GM18505 (cell line): ENCODE data around the gene SAP130.

Experiments
- ATAC-seq: cut with Tn5 transposase; IDR thresholded peaks from one replicate; pipeline ENCODE4 v1.9.1; 2021; ENCODE audit not compliant: unreplicated experiment
- POLR2A ChIP-seq: IDR thresholded peaks from 4 replicates; pipeline ENCODE4 v1.6.1; 2011; ENCODE audit warnings: borderline replicate concordance; ENCODE audit not compliant: insufficient read depth, insufficient read length; ENCODE audit errors: extremely low read depth

SAP130 gene

GRCh38 chr2:128027801-128028667, at the start of gene SAP130:
SAP130 (minus strand) TSS chr2:128028059; CDS start chr2:128026292, 1,767 bp downstream.
- peak; percentile 77 for ATAC-seq
- no peak for TF ChIP-seq POLR2A

- ATAC-seq, result no peak
- TF ChIP-seq POLR2A, result no peak
Measured at GRCh38 chr2:128076461-128077106, 48.7 kb upstream of the SAP130 start.

GRCh38 chr2:128073278-128073677, 45.4 kb upstream of the SAP130 start:
- no peak for TF ChIP-seq POLR2A

GRCh38 chr2:128069769-128070168, 41.9 kb upstream of the SAP130 start:
- no peak for TF ChIP-seq POLR2A
- ATAC-seq, result no peak

More at GRCh38 chr2:128073278-128073677, 45.4 kb upstream of the SAP130 start:
- no peak for ATAC-seq

- no peak for ATAC-seq
- TF ChIP-seq POLR2A, result no peak
Measured at GRCh38 chr2:128064353-128064752, 36.5 kb upstream of the SAP130 start.

- no peak for ATAC-seq
- no peak for TF ChIP-seq POLR2A
Measured at GRCh38 chr2:128062571-128062970, 34.7 kb upstream of the SAP130 start.

GRCh38 chr2:128058114-128058513, 30.3 kb upstream of the SAP130 start:
- TF ChIP-seq POLR2A, result no peak
- ATAC-seq, result no peak

GRCh38 chr2:128057334-128057733, 29.5 kb upstream of the SAP130 start:
- no peak for ATAC-seq
- TF ChIP-seq POLR2A, result no peak

GRCh38 chr2:128054104-128054885, 26.4 kb upstream of the SAP130 start:
- ATAC-seq, result no peak
- no peak for TF ChIP-seq POLR2A

GRCh38 chr2:128053331-128053730, 25.5 kb upstream of the SAP130 start:
- TF ChIP-seq POLR2A, result no peak
- ATAC-seq, result no peak

GRCh38 chr2:128043041-128043440, 15.2 kb upstream of the SAP130 start:
- no peak for TF ChIP-seq POLR2A
- no peak for ATAC-seq

GRCh38 chr2:128041561-128041960, 13.7 kb upstream of the SAP130 start:
- no peak for TF ChIP-seq POLR2A
- no peak for ATAC-seq

GRCh38 chr2:128040166-128040771, 12.4 kb upstream of the SAP130 start:
- ATAC-seq, result no peak

More at GRCh38 chr2:128040166-128040771, 12.4 kb upstream of the SAP130 start:
- no peak for TF ChIP-seq POLR2A
